GM19467 (cell line): Measurements from ENCODE around the gene POM121L2.
"Not testable (repeated sequence)": the region's sequence is repeated elsewhere in the genome, so short reads cannot be mapped to it uniquely, and the experiment has no call there.

ENCODE experiments used
- ATAC-seq: cut with Tn5 transposase; IDR thresholded peaks from one replicate; pipeline ENCODE4 v1.9.1; 2021; ENCODE audit warnings: mild to moderate bottlenecking, moderate library complexity; ENCODE audit not compliant: unreplicated experiment

The POM121L2 gene

GRCh38 chr6:27294409-27294808 lies 17.7 kb downstream of the POM121L2 start:
- no peak for ATAC-seq

GRCh38 chr6:27293436-27294098 lies 18.5 kb downstream of the POM121L2 start:
- no peak for ATAC-seq

GRCh38 chr6:27290850-27291208 lies 21.2 kb downstream of the POM121L2 start:
- ATAC-seq: no peak

- no peak for ATAC-seq
Observed at GRCh38 chr6:27290065-27290849, 21.8 kb downstream of the POM121L2 start.

- ATAC-seq: no peak
Observed at GRCh38 chr6:27288136-27289044, 23.7 kb downstream of the POM121L2 start.

- no peak for ATAC-seq
Observed at GRCh38 chr6:27287751-27288135, 24.3 kb downstream of the POM121L2 start.

GRCh38 chr6:27286141-27286540 lies 25.9 kb downstream of the POM121L2 start:
- no peak for ATAC-seq

GRCh38 chr6:27283279-27283678 lies 28.8 kb downstream of the POM121L2 start:
- ATAC-seq: no peak

GRCh38 chr6:27281569-27281968 lies 30.5 kb downstream of the POM121L2 start:
- ATAC-seq: no peak

- no peak for ATAC-seq
Observed at GRCh38 chr6:27281105-27281539, 31.0 kb downstream of the POM121L2 start.

GRCh38 chr6:27280540-27281000 lies 31.5 kb downstream of the POM121L2 start:
- no peak for ATAC-seq

- ATAC-seq: no peak
Observed at GRCh38 chr6:27280064-27280539, 32.0 kb downstream of the POM121L2 start.

GRCh38 chr6:27279513-27280063 lies 32.5 kb downstream of the POM121L2 start:
- no peak for ATAC-seq

- no peak for ATAC-seq
Observed at GRCh38 chr6:27275025-27275956, 36.8 kb downstream of the POM121L2 start.

- ATAC-seq: no peak
Observed at GRCh38 chr6:27273783-27274182, 38.3 kb downstream of the POM121L2 start.

- ATAC-seq: no peak
Observed at GRCh38 chr6:27268803-27269202, 43.3 kb downstream of the POM121L2 start.

GRCh38 chr6:27267857-27268434 lies 44.1 kb downstream of the POM121L2 start:
- ATAC-seq: no peak

- ATAC-seq: not testable (repeated sequence)
Observed at GRCh38 chr6:27267003-27267402, 45.1 kb downstream of the POM121L2 start.

- ATAC-seq: no peak
Observed at GRCh38 chr6:27263886-27264285, 48.2 kb downstream of the POM121L2 start.
